ENCODE data around the gene DCAF7. TPM values are rescaled to one million over a fixed set of nuclear protein-coding genes. Genes with fewer than 3 reads are reported as not detected.

Gene DCAF7
- total RNA-seq, 1 experiment from 2014 or later = 91.5 TPM

DNA sequence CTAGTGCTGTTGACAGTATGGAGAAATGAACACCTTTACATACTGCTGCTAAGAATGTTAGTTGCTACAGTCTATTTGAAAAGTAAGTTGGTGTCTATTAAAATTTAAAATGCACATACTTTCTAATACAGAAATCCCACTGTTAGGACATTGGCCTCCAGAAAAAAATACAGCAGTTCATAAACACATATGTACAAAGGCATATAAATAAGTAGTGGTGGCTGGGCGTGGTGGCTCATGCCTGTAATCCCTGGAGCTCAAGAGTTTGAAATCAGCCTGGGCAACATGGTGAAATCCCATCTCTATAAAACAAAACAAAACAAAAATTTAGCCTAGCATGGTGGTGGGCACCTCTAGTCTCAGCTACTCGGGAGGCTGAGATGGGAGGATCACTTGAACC is 13.1 kb downstream of the DCAF7 start:
- H3K4me1 Mint-ChIP-seq = no peaks in the 10 kb centered on the region
- H3K27ac Mint-ChIP-seq = no peak overlapping the region
- H3K36me3 Mint-ChIP-seq = no peaks in the 10 kb centered on the region
- no peaks in the 10 kb centered on the region for H3K9me3 Mint-ChIP-seq
- ATAC-seq (no peak), DNase-seq (ENCODE audit: low spot score) (no peak)
- H3K27me3 Mint-ChIP-seq (ENCODE audit: low read depth) = no peaks in the 10 kb centered on the region
- ChIA-PET CTCF (interaction anchor here (0.7 to 1.1 kb wide), 2 partner anchors 16 to 84 kb away, joined by 3 to 4 read pairs; no protein-coding TSS in a partner anchor), POLR2A (interaction anchor here (0.6 kb wide), 1 partner anchor 172 kb away, joined by 4 read pairs; no protein-coding TSS in a partner anchor)
- H3K4me3 Mint-ChIP-seq = no peak overlapping the region
- TF ChIP-seq MXD4 (CRISPR knock-in tag; IDR thresholded peaks at IDR 0.05; ENCODE audit: borderline replicate concordance) (no peak), GTF2I (CRISPR knock-in tag; conservative IDR thresholded peaks at IDR 0.05) (no peak), SOX15 (CRISPR knock-in tag; IDR thresholded peaks at IDR 0.05) (no peak), TEAD4 (CRISPR knock-in tag; IDR thresholded peaks at IDR 0.05) (no peak), ZNF671 (CRISPR knock-in tag; IDR thresholded peaks at IDR 0.05) (no peak), ZNF138 (CRISPR knock-in tag; conservative IDR thresholded peaks at IDR 0.05) (no peak), CREM (CRISPR knock-in tag; IDR thresholded peaks at IDR 0.05) (no peak)
- TF ChIP-seq, protein P1, sequence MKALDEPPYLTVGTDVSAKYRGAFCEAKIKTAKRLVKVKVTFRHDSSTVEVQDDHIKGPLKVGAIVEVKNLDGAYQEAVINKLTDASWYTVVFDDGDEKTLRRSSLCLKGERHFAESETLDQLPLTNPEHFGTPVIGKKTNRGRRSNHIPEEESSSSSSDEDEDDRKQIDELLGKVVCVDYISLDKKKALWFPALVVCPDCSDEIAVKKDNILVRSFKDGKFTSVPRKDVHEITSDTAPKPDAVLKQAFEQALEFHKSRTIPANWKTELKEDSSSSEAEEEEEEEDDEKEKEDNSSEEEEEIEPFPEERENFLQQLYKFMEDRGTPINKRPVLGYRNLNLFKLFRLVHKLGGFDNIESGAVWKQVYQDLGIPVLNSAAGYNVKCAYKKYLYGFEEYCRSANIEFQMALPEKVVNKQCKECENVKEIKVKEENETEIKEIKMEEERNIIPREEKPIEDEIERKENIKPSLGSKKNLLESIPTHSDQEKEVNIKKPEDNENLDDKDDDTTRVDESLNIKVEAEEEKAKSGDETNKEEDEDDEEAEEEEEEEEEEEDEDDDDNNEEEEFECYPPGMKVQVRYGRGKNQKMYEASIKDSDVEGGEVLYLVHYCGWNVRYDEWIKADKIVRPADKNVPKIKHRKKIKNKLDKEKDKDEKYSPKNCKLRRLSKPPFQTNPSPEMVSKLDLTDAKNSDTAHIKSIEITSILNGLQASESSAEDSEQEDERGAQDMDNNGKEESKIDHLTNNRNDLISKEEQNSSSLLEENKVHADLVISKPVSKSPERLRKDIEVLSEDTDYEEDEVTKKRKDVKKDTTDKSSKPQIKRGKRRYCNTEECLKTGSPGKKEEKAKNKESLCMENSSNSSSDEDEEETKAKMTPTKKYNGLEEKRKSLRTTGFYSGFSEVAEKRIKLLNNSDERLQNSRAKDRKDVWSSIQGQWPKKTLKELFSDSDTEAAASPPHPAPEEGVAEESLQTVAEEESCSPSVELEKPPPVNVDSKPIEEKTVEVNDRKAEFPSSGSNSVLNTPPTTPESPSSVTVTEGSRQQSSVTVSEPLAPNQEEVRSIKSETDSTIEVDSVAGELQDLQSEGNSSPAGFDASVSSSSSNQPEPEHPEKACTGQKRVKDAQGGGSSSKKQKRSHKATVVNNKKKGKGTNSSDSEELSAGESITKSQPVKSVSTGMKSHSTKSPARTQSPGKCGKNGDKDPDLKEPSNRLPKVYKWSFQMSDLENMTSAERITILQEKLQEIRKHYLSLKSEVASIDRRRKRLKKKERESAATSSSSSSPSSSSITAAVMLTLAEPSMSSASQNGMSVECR (CRISPR knock-in tag; IDR thresholded peaks at IDR 0.05; ENCODE audit: borderline replicate concordance) = no peak
- TF ChIP-seq, protein P2, sequence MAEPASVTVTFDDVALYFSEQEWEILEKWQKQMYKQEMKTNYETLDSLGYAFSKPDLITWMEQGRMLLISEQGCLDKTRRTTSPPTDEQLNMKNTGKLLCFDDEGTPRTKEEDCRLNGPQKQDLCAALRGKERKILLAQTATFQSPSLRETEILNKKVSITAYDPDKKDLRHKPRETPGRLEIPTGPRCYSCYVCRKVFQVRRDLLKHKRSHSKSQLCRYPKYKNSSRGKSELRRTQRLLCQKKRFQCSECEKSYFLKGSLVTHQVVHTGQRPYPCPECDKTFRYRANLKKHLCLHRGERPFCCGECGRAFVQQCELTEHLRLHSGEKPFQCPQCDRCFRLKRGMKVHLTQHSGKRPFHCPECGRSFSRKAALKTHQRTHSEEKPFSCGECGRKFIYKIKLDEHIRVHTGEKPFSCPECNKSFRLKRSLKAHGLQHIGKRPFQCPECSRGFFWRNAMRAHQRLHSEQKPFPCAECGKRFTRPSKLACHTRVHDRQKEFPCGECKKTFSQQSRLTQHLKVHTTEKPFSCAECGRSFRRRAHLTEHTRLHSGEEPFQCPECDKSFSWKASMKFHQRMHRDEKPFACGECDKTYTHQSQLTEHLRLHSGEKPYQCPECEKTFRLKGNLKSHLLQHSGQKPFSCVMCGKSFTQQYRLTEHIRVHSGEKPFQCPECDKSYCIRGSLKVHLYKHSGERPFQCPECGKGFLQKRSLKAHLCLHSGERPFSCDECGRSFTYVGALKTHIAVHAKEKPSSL (CRISPR knock-in tag; conservative IDR thresholded peaks at IDR 0.05) = no peak
- TF ChIP-seq, protein P3, sequence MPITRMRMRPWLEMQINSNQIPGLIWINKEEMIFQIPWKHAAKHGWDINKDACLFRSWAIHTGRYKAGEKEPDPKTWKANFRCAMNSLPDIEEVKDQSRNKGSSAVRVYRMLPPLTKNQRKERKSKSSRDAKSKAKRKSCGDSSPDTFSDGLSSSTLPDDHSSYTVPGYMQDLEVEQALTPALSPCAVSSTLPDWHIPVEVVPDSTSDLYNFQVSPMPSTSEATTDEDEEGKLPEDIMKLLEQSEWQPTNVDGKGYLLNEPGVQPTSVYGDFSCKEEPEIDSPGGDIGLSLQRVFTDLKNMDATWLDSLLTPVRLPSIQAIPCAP (CRISPR knock-in tag; IDR thresholded peaks at IDR 0.05) = no peak
- TF ChIP-seq, protein P4, sequence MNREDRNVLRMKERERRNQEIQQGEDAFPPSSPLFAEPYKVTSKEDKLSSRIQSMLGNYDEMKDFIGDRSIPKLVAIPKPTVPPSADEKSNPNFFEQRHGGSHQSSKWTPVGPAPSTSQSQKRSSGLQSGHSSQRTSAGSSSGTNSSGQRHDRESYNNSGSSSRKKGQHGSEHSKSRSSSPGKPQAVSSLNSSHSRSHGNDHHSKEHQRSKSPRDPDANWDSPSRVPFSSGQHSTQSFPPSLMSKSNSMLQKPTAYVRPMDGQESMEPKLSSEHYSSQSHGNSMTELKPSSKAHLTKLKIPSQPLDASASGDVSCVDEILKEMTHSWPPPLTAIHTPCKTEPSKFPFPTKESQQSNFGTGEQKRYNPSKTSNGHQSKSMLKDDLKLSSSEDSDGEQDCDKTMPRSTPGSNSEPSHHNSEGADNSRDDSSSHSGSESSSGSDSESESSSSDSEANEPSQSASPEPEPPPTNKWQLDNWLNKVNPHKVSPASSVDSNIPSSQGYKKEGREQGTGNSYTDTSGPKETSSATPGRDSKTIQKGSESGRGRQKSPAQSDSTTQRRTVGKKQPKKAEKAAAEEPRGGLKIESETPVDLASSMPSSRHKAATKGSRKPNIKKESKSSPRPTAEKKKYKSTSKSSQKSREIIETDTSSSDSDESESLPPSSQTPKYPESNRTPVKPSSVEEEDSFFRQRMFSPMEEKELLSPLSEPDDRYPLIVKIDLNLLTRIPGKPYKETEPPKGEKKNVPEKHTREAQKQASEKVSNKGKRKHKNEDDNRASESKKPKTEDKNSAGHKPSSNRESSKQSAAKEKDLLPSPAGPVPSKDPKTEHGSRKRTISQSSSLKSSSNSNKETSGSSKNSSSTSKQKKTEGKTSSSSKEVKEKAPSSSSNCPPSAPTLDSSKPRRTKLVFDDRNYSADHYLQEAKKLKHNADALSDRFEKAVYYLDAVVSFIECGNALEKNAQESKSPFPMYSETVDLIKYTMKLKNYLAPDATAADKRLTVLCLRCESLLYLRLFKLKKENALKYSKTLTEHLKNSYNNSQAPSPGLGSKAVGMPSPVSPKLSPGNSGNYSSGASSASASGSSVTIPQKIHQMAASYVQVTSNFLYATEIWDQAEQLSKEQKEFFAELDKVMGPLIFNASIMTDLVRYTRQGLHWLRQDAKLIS (CRISPR knock-in tag; IDR thresholded peaks at IDR 0.05; ENCODE audit: borderline replicate concordance) = no peak

DNA sequence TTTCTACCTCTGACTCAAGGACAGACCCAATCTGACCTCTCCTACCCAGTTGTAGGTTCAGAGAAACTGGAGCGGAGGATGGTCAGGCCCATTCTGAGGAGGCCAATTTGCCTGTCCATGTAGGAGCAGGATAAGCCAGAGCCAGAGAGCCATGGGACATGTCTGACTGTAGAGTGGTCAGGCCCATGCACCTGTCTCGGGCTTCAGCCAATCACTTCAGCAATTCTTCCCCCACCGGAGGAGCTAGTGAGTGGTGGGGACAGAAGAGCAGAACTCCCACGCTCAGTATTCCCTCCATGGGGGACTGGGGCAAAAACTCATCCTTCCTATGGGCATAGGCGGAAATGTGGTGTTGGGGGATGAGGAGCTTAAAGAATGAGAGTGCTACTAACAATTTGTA is 14.3 kb downstream of the DCAF7 start:
- Mint-ChIP-seq H3K4me3 (no peak overlapping the region), H3K4me1 (no peaks in the 10 kb centered on the region), H3K9me3 (no peaks in the 10 kb centered on the region), H3K36me3 (no peaks in the 10 kb centered on the region), H3K27me3 (ENCODE audit: low read depth) (no peaks in the 10 kb centered on the region), H3K27ac (peak overlapping the region; percentile 63)
- POLR2A ChIA-PET = no interaction called here
- CTCF ChIA-PET = interaction anchor here (0.9 to 2.8 kb wide), 8 partner anchors 9 to 158 kb away, joined by 3 to 15 read pairs (median 5); no protein-coding TSS in a partner anchor
- peak; percentile 81 for ATAC-seq
- DNase-seq (ENCODE audit: low spot score) = no peak
- TF ChIP-seq, protein P5, sequence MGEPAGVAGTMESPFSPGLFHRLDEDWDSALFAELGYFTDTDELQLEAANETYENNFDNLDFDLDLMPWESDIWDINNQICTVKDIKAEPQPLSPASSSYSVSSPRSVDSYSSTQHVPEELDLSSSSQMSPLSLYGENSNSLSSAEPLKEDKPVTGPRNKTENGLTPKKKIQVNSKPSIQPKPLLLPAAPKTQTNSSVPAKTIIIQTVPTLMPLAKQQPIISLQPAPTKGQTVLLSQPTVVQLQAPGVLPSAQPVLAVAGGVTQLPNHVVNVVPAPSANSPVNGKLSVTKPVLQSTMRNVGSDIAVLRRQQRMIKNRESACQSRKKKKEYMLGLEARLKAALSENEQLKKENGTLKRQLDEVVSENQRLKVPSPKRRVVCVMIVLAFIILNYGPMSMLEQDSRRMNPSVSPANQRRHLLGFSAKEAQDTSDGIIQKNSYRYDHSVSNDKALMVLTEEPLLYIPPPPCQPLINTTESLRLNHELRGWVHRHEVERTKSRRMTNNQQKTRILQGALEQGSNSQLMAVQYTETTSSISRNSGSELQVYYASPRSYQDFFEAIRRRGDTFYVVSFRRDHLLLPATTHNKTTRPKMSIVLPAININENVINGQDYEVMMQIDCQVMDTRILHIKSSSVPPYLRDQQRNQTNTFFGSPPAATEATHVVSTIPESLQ (CRISPR knock-in tag; IDR thresholded peaks at IDR 0.05) = no peak
- TF ChIP-seq, protein P6, sequence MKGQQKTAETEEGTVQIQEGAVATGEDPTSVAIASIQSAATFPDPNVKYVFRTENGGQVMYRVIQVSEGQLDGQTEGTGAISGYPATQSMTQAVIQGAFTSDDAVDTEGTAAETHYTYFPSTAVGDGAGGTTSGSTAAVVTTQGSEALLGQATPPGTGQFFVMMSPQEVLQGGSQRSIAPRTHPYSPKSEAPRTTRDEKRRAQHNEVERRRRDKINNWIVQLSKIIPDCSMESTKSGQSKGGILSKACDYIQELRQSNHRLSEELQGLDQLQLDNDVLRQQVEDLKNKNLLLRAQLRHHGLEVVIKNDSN (CRISPR knock-in tag; IDR thresholded peaks at IDR 0.05) = no peak
- TF ChIP-seq, protein P7, sequence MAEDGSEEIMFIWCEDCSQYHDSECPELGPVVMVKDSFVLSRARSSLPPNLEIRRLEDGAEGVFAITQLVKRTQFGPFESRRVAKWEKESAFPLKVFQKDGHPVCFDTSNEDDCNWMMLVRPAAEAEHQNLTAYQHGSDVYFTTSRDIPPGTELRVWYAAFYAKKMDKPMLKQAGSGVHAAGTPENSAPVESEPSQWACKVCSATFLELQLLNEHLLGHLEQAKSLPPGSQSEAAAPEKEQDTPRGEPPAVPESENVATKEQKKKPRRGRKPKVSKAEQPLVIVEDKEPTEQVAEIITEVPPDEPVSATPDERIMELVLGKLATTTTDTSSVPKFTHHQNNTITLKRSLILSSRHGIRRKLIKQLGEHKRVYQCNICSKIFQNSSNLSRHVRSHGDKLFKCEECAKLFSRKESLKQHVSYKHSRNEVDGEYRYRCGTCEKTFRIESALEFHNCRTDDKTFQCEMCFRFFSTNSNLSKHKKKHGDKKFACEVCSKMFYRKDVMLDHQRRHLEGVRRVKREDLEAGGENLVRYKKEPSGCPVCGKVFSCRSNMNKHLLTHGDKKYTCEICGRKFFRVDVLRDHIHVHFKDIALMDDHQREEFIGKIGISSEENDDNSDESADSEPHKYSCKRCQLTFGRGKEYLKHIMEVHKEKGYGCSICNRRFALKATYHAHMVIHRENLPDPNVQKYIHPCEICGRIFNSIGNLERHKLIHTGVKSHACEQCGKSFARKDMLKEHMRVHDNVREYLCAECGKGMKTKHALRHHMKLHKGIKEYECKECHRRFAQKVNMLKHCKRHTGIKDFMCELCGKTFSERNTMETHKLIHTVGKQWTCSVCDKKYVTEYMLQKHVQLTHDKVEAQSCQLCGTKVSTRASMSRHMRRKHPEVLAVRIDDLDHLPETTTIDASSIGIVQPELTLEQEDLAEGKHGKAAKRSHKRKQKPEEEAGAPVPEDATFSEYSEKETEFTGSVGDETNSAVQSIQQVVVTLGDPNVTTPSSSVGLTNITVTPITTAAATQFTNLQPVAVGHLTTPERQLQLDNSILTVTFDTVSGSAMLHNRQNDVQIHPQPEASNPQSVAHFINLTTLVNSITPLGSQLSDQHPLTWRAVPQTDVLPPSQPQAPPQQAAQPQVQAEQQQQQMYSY (CRISPR knock-in tag; IDR thresholded peaks at IDR 0.05) = no peak
- TF ChIP-seq SOX15 (CRISPR knock-in tag; IDR thresholded peaks at IDR 0.05) (no peak), GRHL2 (CRISPR knock-in tag; IDR thresholded peaks at IDR 0.05; ENCODE audit: insufficient replicate concordance, severe bottlenecking) (no peak)

Measured in WTC11 (cell line).